SK-N-MC (cell line): ENCODE results near the gene CD244.

ENCODE experiments used
- EZH2 ChIP-seq: fragments of 200-600 bp; sonication (generic); IDR thresholded peaks from one replicate; pipeline ENCODE4 v1.6.1; 2017; ENCODE audit warnings: antibody characterized with exemption
- FOXP2 ChIP-seq: optimal IDR thresholded peaks from 2 replicates; pipeline ENCODE3; 2011; ENCODE audit warnings: mild to moderate bottlenecking, moderate library complexity; ENCODE audit not compliant: insufficient read depth; ENCODE audit errors: extremely low read length, control extremely low read depth
- POLR2AphosphoS5 ChIP-seq: IDR thresholded peaks from 2 replicates; pipeline ENCODE4 v1.6.1; 2012; ENCODE audit warnings: mild to moderate bottlenecking, low read depth, low read length, borderline replicate concordance

DNA sequence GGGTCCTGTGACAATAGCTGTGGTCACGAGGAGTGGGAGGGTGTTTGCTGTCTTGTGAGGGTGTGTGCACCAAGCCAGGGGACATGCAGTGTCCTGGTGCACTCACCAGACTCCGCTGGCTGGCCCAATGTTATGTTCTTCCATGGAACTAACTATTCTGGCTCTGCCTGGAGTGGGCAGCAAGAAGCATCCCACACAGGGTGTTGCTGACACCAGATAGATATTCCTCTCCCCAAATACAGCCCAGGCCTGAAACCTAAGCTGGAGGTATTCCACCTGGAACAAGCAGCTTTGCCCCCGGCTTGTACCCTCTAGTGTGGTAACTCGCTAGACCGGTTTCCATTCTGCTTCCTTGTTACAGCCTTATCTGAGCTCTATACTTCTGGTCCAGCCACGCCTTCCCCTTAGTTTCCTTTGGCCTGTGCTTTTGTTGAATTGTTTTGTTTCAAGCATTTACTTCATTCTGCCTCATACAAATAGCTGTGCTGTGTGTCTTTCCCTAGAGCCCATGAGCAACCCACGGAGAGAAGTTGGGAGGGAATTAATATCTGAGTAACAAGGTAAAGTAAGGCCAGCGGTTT lies 81.4 kb downstream of the CD244 start:
- TF ChIP-seq EZH2 (no peak), POLR2AphosphoS5 (no peak), FOXP2 (no peak)
